Activated naive CD4-positive, alpha-beta T cell treated with anti-CD3 and anti-CD28 coated beads, Interleukin-2, amount 10 ng/mL, durations not matched to agents 7 days and 5 days (primary cell): ENCODE results near the gene EVI5.

Experiments
- CTCF ChIA-PET: fragments of 350-600 bp; sonication (Branson Sonifier 250); formaldehyde crosslinking; loops from one replicate; lab custom pipeline; 2021; ENCODE audit warnings: antibody characterized with exemption; lab: Charles Lee
- DNase-seq: peaks from one replicate; pipeline ENCODE4 v3.0.0-alpha.2; 2020
- H3K27ac Mint-ChIP-seq: one replicate; pipeline ENCODE4 v1.8.0; 2021; ENCODE audit warnings: mild to moderate bottlenecking, moderate library complexity, mixed read lengths
- H3K27me3 Mint-ChIP-seq: one replicate; pipeline ENCODE4 v1.8.0; 2021; ENCODE audit warnings: mild to moderate bottlenecking, mixed read lengths
- H3K36me3 Mint-ChIP-seq: one replicate; pipeline ENCODE4 v1.8.0; 2021; ENCODE audit warnings: mixed read lengths
- H3K4me1 Mint-ChIP-seq: one replicate; pipeline ENCODE4 v1.8.0; 2021; ENCODE audit warnings: mixed read lengths
- H3K4me3 Mint-ChIP-seq: one replicate; pipeline ENCODE4 v1.8.0; 2021; ENCODE audit warnings: mild to moderate bottlenecking, moderate library complexity, mixed read lengths
- H3K9me3 Mint-ChIP-seq: one replicate; pipeline ENCODE4 v1.8.0; 2021; ENCODE audit warnings: mixed read lengths

Gene EVI5

DNA sequence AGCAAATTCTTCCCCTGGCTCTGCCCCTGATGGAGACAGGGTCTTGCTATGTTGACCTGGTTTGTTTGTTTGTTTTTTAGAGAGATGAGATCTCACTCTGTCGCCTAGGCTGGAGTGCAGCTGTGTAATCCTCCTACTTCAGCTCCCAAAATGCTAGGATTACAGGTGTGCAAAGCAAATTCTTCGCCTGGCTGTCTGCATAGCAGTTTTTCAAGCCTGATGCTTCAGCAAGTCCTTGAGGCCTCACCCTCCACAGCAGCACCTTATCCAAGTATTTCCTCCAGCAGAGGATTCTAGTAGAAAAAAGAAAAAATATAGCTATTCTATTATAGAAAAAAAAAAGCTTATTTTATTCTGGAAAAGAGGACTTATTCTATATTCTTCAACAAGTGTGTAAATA, 31.8 kb upstream of the EVI5 start:
- DNase-seq, result no peak
- no peak overlapping the region for H3K4me3 Mint-ChIP-seq

DNA sequence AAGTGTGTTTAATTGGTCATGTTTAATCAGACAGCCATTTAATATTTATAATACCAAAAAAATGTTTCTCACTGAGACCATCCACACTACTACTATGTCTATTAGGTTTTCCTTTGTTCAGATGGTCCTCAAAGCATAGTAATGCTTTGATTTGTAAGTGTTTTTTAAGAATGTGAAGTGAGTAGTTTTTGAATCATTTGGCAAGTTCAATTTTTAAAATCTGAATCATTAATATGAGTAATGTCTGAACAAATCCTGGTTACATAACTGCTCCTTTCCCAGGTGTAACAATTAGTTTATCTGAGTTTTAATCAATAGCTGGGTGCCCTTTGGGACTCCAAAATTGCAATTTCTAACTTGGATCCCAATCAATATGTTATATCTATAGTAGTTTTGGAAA, 23.5 kb upstream of the EVI5 start:
- Mint-ChIP-seq H3K27ac (no peak overlapping the region), H3K9me3 (no peaks in the 10 kb centered on the region), H3K4me1 (no peaks in the 10 kb centered on the region), H3K4me3 (no peak overlapping the region), H3K27me3 (peaks cover 40% of the 10 kb centered on the region), H3K36me3 (no peaks in the 10 kb centered on the region)
- DNase-seq, result no peak
- CTCF ChIA-PET, result interaction anchor here (0.7 kb wide), 1 partner anchor 697 kb away, joined by 4 read pairs; no protein-coding TSS in a partner anchor

More for the DNA sequence above, 31.8 kb upstream of the EVI5 start:
- H3K36me3 Mint-ChIP-seq, result no peaks in the 10 kb centered on the region
- CTCF ChIA-PET, result interaction anchor here (0.8 to 5.2 kb wide), 5 partner anchors 15 to 819 kb away, joined by 3 to 78 read pairs (median 8); partner anchors contain the start of gene RPL5
- H3K27ac Mint-ChIP-seq, result no peak overlapping the region
- H3K4me1 Mint-ChIP-seq, result no peaks in the 10 kb centered on the region
- no peaks in the 10 kb centered on the region for H3K9me3 Mint-ChIP-seq
- H3K27me3 Mint-ChIP-seq, result peaks cover 55% of the 10 kb centered on the region

DNA sequence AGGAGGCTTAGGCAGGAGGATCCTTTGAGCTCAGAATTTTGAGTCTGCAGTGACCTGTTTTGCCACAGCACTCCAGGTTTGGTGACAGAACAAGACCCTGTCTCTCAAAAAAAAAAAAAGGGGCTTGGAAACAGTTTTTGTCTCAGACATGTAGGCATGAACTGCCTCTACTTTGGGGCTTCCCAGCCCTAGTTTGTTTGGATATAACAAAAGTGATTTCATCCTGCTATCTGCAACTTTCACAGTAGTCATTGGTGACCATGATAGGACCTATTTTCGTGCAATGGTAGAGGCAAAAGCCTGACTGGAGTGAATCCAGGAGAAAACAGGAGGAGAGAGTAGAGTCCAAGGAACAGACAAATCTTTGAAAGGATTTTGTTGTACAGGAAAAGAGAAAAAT, 20.3 kb upstream of the EVI5 start:
- Mint-ChIP-seq H3K4me3 (no peak overlapping the region), H3K36me3 (no peaks in the 10 kb centered on the region), H3K27me3 (peaks cover 26% of the 10 kb centered on the region), H3K9me3 (no peaks in the 10 kb centered on the region), H3K4me1 (no peaks in the 10 kb centered on the region), H3K27ac (no peak overlapping the region)
- CTCF ChIA-PET, result no interaction called here
- DNase-seq, result no peak

DNA sequence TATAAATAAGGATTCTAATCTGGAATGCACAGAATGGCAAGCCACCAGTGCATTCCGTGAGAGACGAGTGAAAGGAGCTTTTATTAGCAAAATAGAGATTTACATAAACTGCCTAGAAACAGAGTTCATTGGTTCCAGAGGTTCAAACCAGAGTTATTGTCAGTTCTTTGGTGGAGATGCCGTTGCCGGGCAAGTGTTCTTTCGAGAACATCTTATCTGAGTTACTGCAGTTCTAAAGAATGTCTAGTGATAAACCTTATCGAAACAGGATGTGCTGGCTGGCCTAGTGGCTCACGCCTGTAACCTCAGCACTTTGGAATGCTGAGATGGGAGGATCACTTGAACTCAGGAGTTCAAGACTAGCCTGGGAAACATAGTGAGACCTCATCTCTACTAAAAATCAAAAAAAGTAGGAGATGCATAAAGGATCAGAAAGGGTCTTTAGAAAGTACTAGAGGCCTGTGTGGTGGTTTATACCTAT, 19.9 kb upstream of the EVI5 start:
- DNase-seq, result peak; percentile 22
- Mint-ChIP-seq H3K36me3 (no peaks in the 10 kb centered on the region), H3K27me3 (peaks cover 26% of the 10 kb centered on the region), H3K9me3 (no peaks in the 10 kb centered on the region), H3K4me3 (no peak overlapping the region), H3K4me1 (no peaks in the 10 kb centered on the region), H3K27ac (no peak overlapping the region)
- CTCF ChIA-PET, result no interaction called here

DNA sequence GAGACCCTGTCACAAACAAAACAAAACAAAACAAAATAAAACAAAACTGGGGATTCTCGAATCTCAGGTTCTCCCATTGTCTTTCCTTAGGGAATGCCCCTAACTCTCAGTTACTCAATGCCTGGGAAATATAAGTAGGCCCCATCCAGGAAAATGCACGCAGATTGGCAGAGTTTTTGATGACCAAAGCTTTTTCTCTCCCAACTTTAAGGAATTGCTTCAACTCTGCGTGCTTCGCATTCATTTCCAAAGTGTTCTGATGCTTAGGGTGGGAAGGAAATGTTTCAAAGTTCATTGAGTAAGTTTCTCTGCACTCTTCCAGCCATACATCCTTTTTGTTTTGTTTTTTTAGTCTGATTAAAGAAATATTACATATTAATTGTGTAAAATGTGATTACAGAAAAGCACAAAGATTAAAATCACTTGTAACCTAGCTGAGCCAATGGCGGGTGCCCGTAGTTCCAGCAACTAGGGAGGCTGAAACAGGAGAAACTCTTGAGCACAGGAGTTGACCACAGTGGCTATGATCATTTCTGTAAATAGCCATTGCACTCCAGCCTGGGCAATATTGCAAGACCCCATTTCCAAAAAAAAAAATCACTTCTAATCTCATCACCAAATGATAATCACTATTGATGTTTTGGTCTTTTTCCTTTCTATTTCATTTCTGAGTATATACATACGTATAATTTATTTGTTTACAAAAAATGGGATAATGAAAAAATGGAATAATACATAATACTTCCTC, 18.4 kb upstream of the EVI5 start:
- DNase-seq, result no peak
- H3K36me3 Mint-ChIP-seq, result no peaks in the 10 kb centered on the region
- peaks cover 31% of the 10 kb centered on the region for H3K27me3 Mint-ChIP-seq
- no peaks in the 10 kb centered on the region for H3K9me3 Mint-ChIP-seq
- H3K4me3 Mint-ChIP-seq, result no peak overlapping the region
- CTCF ChIA-PET, result no interaction called here
- H3K4me1 Mint-ChIP-seq, result no peaks in the 10 kb centered on the region
- H3K27ac Mint-ChIP-seq, result no peak overlapping the region

DNA sequence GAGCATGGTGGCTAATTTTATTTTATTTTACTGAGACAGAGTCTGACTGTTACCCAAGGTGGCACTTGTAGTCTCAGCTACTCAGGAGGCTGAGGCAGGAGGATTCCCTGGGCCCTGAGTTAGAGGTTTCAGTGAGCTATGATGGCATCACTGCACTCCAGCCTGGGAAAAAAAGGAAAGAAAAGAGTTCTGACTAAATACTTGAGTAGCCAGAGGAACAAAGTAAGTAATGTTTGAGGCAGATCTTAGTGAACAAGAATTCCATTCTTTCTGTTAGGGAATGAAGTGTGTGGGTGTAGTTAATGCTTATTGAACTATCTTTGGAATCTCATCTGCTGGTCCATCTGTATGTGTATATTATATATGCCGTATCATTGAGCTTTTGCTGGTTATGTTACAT, 13.1 kb upstream of the EVI5 start:
- Mint-ChIP-seq H3K9me3 (no peaks in the 10 kb centered on the region), H3K4me3 (no peak overlapping the region), H3K27ac (no peak overlapping the region), H3K27me3 (peaks cover 40% of the 10 kb centered on the region), H3K36me3 (no peaks in the 10 kb centered on the region), H3K4me1 (no peaks in the 10 kb centered on the region)
- CTCF ChIA-PET, result no interaction called here
- no peak for DNase-seq

DNA sequence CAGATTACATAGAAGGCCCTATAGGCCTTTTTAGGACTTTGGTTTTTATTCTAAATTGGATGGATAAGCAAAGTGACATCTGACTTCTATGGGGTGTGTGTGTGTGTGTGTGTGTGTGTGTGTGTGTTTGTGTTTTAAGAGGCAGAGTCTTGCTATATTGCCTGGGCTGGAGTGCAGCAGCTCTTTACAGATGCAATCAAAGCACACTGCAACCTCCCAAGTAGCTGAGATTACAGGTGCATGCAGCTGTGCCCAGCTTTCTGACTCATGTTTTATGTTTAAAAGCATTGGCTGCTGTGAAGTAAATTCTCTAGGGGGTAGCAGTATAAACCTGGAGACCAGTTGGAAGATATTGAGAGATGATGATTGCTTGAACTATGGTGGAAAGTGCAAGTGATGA, 12.4 kb upstream of the EVI5 start:
- Mint-ChIP-seq H3K4me3 (no peak overlapping the region), H3K9me3 (no peaks in the 10 kb centered on the region), H3K36me3 (no peaks in the 10 kb centered on the region), H3K4me1 (no peaks in the 10 kb centered on the region), H3K27ac (no peak overlapping the region), H3K27me3 (peaks cover 39% of the 10 kb centered on the region)
- DNase-seq, result no peak
- CTCF ChIA-PET, result interaction anchor here (1.1 to 1.5 kb wide), 2 partner anchors 12 to 21 kb away, joined by 4 to 6 read pairs; partner anchors contain the start of gene EVI5

DNA sequence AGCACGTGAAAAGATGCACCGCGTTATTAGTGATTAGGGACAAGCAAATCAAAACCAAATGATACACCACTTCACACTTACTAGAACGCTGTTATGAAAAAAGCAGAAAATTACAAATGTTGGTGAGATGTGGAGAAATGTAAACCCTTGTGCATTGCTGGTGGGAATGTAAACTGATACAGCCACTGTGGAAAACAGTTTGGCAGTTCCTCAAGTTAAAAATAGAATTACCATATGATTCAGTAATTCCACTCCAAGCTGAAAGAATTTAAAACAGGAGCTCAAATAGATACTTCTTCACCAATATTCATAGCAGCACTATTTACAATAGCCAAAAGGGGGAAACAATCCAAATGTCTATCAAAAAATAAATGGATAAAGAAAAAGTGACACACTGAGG, 10.3 kb upstream of the EVI5 start:
- no peak overlapping the region for H3K4me3 Mint-ChIP-seq
- H3K4me1 Mint-ChIP-seq, result no peaks in the 10 kb centered on the region
- DNase-seq, result no peak

DNA sequence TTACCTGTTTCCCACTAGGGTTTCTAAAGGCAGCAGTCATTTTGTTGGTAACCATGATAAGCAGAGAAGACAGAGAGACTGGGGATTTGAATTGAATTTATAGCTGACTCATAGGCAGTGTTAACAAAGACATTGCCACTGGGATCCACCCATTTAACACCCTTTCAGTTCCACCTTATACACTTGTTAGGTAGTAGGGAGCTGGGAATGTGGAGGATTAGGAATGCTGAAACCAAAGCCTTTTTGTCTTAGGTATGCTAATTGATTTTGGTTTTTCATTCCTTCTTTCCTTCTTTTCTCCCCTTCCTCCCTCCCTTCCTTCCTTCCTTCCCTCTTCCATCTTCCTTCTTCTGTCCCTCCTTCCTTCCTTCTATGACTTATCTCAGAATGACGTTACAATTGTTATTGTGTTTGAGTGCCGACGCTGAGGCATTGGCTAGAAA, 7.5 kb upstream of the EVI5 start:
- CTCF ChIA-PET, result no interaction called here
- Mint-ChIP-seq H3K4me1 (no peaks in the 10 kb centered on the region), H3K27me3 (peaks cover 64% of the 10 kb centered on the region), H3K27ac (no peak overlapping the region), H3K4me3 (no peak overlapping the region), H3K36me3 (no peaks in the 10 kb centered on the region), H3K9me3 (no peaks in the 10 kb centered on the region)
- no peak for DNase-seq

More for the DNA sequence above, 10.3 kb upstream of the EVI5 start:
- no peaks in the 10 kb centered on the region for H3K9me3 Mint-ChIP-seq
- H3K27me3 Mint-ChIP-seq, result peaks cover 49% of the 10 kb centered on the region
- H3K27ac Mint-ChIP-seq, result no peak overlapping the region
- no peaks in the 10 kb centered on the region for H3K36me3 Mint-ChIP-seq
- CTCF ChIA-PET, result no interaction called here

DNA sequence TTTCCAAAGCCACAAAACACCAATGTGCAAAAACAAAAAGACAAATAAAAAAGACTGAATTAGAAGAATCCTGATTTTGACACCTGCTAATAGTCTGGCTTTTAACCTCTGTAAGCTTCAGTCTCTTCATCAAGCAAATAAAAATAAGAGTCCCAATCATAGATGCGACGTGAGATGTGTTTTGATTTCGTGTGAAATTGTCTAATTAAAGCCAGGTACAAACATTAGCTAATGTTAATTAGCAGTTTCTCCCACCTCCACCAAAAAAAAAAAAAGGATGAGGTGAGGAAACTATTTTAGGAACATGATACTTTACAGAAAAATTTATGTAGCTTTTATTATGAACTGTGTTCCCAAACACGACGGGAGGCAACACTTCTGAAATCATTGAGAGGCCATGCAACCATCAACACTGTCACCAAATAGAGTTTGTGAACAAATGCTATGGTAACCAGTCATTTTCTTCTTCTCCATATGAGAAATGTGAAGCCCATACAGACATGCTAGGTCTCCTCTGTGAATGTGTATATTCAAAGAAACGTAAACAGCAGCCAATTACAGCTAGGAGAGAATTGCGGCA, 6.7 kb upstream of the EVI5 start:
- Mint-ChIP-seq H3K9me3 (no peaks in the 10 kb centered on the region), H3K27ac (no peak overlapping the region), H3K4me3 (no peak overlapping the region), H3K4me1 (peaks cover under 1% of the 10 kb centered on the region), H3K27me3 (peaks cover 62% of the 10 kb centered on the region), H3K36me3 (no peaks in the 10 kb centered on the region)
- DNase-seq, result no peak
- CTCF ChIA-PET, result interaction anchor here (0.9 to 1.8 kb wide), 2 partner anchors 27 to 43 kb away, joined by 4 to 7 read pairs; no protein-coding TSS in a partner anchor

DNA sequence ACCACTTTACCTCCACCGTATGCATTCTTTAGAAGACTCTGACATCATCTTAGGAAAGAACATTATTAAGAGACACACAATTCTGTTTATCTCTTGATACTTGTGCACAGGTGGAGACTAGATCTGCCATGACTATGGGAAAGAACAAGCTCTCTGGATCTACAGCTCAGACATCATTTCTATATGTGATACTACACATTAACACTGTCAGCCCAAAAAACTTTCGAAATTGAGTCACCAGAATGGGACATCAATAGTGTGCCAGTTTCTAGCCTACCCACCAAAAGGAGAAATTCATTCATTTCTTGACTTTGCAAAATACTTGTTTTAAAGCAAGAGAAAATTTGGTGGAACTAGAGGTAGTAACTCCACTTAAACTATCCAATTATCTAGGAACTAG, 6.0 kb upstream of the EVI5 start:
- Mint-ChIP-seq H3K36me3 (no peaks in the 10 kb centered on the region), H3K4me1 (peaks cover 4% of the 10 kb centered on the region), H3K27ac (no peak overlapping the region), H3K4me3 (no peak overlapping the region), H3K27me3 (peaks cover 68% of the 10 kb centered on the region), H3K9me3 (no peaks in the 10 kb centered on the region)
- CTCF ChIA-PET, result interaction anchor here (0.9 to 1.8 kb wide), 2 partner anchors 28 to 42 kb away, joined by 4 to 7 read pairs; no protein-coding TSS in a partner anchor
- DNase-seq, result no peak

DNA sequence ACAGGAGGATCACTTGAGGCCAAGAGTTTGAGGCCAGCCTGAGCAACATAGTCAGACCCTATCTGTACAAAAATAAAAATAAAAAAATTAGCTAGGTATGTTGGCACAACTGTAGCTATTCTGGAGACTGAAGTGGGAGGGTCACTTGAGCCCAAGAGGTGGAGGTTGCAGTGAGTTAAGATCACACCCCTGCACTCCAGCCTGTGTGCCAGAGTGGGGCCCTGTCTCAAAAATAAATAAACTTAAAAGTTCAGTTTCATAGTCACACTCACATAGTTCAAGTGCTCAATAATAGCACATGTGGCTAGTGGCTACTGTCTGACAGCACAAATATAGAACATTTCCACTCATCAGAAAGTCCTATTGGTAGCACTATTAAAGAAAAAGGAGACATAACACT, 5.2 kb upstream of the EVI5 start:
- H3K27me3 Mint-ChIP-seq, result peaks cover 76% of the 10 kb centered on the region

DNA sequence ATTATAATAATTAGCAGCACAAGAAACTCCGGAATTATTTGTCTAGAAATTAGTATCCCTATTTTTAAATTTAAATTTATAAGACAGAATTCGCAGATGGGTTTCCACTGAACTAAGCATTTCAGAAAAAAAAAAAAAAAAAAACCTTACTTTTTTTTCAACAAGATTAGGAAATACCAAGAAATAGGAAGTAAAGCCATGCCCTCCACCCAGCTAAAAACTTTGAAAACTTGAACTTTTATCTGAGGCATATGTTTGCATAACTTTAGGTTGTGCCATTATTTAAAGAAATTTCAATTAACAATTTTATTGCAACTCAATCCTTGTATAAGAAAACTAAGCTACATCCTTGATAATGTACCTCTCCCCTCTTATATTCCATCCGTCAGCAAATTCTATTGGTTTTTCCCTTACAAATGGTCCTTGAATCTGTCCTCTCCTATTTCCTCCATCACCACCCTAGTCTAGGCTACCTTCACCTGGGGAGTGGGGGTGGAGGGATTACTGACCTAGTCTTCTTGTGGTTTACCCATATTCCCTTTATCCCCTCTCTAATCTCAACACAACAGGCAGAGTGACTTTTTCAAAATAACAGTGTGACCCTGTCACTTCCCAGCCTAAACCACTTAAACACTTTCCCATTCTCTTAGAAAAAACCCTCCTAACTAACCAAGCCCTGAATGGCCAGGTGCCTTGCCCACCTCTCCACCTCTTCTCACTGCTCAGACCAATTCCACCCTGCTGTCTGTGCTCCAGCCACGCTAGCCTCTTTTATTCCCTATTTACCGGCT, 1.4 kb upstream of the EVI5 start:
- CTCF ChIA-PET, result interaction anchor here (0.7 kb wide), 1 partner anchor 846 kb away, joined by 4 read pairs; no protein-coding TSS in a partner anchor
- Mint-ChIP-seq H3K27me3 (peaks cover 93% of the 10 kb centered on the region), H3K4me1 (peaks cover 23% of the 10 kb centered on the region), H3K36me3 (no peaks in the 10 kb centered on the region), H3K27ac (no peak overlapping the region), H3K9me3 (peaks cover 2% of the 10 kb centered on the region), H3K4me3 (no peak overlapping the region)
- no peak for DNase-seq

More for the DNA sequence above, 5.2 kb upstream of the EVI5 start:
- CTCF ChIA-PET, result interaction anchor here (1.8 kb wide), 1 partner anchor 41 kb away, joined by 7 read pairs; no protein-coding TSS in a partner anchor
- Mint-ChIP-seq H3K9me3 (peaks cover 2% of the 10 kb centered on the region), H3K36me3 (no peaks in the 10 kb centered on the region), H3K4me3 (no peak overlapping the region), H3K4me1 (peaks cover 10% of the 10 kb centered on the region), H3K27ac (no peak overlapping the region)
- no peak for DNase-seq
